MM.1S (cell line): ENCODE results near the gene PRKCE.

ENCODE experiments used
- EZH2 ChIP-seq: fragments of 300-600 bp; sonication (generic); optimal IDR thresholded peaks from 2 replicates; pipeline ENCODE3; 2017; ENCODE audit warnings: low read depth, mild to moderate bottlenecking, antibody characterized with exemption, low read length, mixed read lengths
- TF ChIP-seq, protein P1 (sequence below): fragments of 300-600 bp; sonication (generic); IDR thresholded peaks from 2 replicates; pipeline ENCODE4 v1.5.1; 2016; ENCODE audit warnings: antibody characterized with exemption, low read length, mixed read lengths

DNA sequence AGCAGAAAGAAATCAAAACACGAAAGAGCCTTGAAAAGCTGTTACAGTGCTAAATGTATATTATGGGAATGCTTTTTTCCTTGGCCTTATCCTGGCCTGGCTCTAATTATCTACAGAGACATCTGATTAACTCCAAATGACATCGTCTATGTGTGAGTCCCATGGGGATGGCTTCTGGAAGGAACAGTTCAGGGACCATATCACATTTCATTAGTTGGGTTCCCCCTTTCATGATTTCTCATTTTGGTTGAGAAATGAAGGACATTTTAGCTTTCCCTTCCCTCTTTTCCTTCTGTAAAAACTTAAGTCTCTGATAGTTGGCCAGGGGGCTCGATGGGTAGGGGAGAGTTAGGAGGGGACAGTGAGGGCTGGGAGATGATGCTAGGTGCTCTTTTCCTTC, 116.7 kb downstream of the PRKCE start:
- TF ChIP-seq, protein P1, sequence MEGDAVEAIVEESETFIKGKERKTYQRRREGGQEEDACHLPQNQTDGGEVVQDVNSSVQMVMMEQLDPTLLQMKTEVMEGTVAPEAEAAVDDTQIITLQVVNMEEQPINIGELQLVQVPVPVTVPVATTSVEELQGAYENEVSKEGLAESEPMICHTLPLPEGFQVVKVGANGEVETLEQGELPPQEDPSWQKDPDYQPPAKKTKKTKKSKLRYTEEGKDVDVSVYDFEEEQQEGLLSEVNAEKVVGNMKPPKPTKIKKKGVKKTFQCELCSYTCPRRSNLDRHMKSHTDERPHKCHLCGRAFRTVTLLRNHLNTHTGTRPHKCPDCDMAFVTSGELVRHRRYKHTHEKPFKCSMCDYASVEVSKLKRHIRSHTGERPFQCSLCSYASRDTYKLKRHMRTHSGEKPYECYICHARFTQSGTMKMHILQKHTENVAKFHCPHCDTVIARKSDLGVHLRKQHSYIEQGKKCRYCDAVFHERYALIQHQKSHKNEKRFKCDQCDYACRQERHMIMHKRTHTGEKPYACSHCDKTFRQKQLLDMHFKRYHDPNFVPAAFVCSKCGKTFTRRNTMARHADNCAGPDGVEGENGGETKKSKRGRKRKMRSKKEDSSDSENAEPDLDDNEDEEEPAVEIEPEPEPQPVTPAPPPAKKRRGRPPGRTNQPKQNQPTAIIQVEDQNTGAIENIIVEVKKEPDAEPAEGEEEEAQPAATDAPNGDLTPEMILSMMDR: no peak
- TF ChIP-seq EZH2: no peak
